ENCODE measurements around the gene C6.
A peak's percentile ranks its signal among the peaks of the same experiment; 100 is the strongest.
"Not testable (repeated sequence)": the region's sequence is repeated elsewhere in the genome, so short reads cannot be mapped to it uniquely, and the experiment has no call there.

Gene C6

GRCh38 chr5:41199660-41200059 is 13.7 kb downstream of the C6 start:
- no peak overlapping the region for H3K27ac ChIP-seq (ENCODE audit: low read length)
- no peaks in the 10 kb centered on the region for H3K27me3 ChIP-seq (ENCODE audit: low read depth, low read length)
- H3K36me3 ChIP-seq (ENCODE audit: control insufficient read depth in 1 of 2, insufficient read depth in 2 of 2, low read length in 2 of 2) = no peaks in the 10 kb centered on the region
- H3K4me3 ChIP-seq (ENCODE audit: low read depth in 1 of 2, low read length in 2 of 2) = no peak overlapping the region
- no peaks in the 10 kb centered on the region for H3K9me3 ChIP-seq (ENCODE audit: control insufficient read depth in 1 of 2, low read length in 2 of 2)
- H3K4me1 ChIP-seq (ENCODE audit: control insufficient read depth in 1 of 2, insufficient read depth in 2 of 2, low read length in 2 of 2) = no peaks in the 10 kb centered on the region

DNA sequence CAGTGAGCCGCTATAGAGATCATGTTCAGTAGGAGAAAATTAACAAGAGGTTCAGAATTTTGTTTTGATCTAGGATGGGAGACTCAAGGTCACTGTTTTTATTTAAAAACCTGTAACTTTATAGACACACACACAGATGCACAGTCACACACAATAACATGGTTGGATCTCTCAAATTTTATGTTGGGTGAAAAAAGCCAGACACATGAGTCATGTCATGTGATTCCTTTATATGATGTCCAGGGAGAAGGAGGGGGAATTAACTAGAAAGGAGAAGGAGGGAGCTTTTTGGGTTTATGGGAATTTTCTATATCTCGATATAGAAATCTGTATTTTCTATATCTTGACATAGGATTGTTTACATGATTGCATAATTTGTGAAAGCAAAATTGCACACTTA is 17.1 kb downstream of the C6 start:
- Histone ChIP-seq H3K4me3 (ENCODE audit: low read depth in 1 of 2, low read length in 2 of 2) (no peak overlapping the region), H3K27me3 (ENCODE audit: low read depth, low read length) (no peaks in the 10 kb centered on the region), H3K9me3 (ENCODE audit: control insufficient read depth in 1 of 2, low read length in 2 of 2) (no peaks in the 10 kb centered on the region), H3K4me1 (ENCODE audit: control insufficient read depth in 1 of 2, insufficient read depth in 2 of 2, low read length in 2 of 2) (no peaks in the 10 kb centered on the region), H3K36me3 (ENCODE audit: control insufficient read depth in 1 of 2, insufficient read depth in 2 of 2, low read length in 2 of 2) (no peaks in the 10 kb centered on the region), H3K27ac (ENCODE audit: low read length) (no peak overlapping the region)

- Histone ChIP-seq H3K4me1 (ENCODE audit: control insufficient read depth in 1 of 2, insufficient read depth in 2 of 2, low read length in 2 of 2) (no peaks in the 10 kb centered on the region), H3K36me3 (ENCODE audit: control insufficient read depth in 1 of 2, insufficient read depth in 2 of 2, low read length in 2 of 2) (no peaks in the 10 kb centered on the region), H3K27ac (ENCODE audit: low read length) (no peak overlapping the region), H3K27me3 (ENCODE audit: low read depth, low read length) (no peaks in the 10 kb centered on the region), H3K9me3 (ENCODE audit: control insufficient read depth in 1 of 2, low read length in 2 of 2) (no peaks in the 10 kb centered on the region), H3K4me3 (ENCODE audit: low read depth in 1 of 2, low read length in 2 of 2) (no peak overlapping the region)
Observed at GRCh38 chr5:41195228-41195627, 18.1 kb downstream of the C6 start.

DNA sequence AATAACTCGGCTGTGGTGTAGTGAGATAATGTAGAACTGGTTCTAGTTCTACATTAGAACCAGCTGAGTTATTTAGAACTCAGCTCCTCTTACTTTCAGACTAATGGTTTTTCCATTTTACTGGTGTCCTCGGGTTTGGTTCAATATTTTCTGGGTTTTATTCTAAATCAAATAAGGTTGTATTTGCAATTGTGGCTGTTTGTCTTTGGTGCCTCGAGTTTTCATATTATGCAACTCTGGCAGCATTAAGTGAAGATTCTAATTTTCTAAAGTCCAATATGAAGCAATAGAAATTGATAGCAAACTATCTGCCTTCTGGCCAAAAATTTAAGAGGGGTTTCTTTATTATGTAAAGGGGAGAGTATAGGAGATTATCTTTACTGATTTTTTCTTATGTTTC is 19.0 kb downstream of the C6 start:
- H3K9me3 ChIP-seq (ENCODE audit: control insufficient read depth in 1 of 2, low read length in 2 of 2) = no peaks in the 10 kb centered on the region
- H3K36me3 ChIP-seq (ENCODE audit: control insufficient read depth in 1 of 2, insufficient read depth in 2 of 2, low read length in 2 of 2) = no peaks in the 10 kb centered on the region
- H3K4me1 ChIP-seq (ENCODE audit: control insufficient read depth in 1 of 2, insufficient read depth in 2 of 2, low read length in 2 of 2) = no peaks in the 10 kb centered on the region
- H3K4me3 ChIP-seq (ENCODE audit: low read depth in 1 of 2, low read length in 2 of 2) = no peak overlapping the region
- H3K27me3 ChIP-seq (ENCODE audit: low read depth, low read length) = no peaks in the 10 kb centered on the region
- H3K27ac ChIP-seq (ENCODE audit: low read length) = peak overlapping the region; percentile 37

DNA sequence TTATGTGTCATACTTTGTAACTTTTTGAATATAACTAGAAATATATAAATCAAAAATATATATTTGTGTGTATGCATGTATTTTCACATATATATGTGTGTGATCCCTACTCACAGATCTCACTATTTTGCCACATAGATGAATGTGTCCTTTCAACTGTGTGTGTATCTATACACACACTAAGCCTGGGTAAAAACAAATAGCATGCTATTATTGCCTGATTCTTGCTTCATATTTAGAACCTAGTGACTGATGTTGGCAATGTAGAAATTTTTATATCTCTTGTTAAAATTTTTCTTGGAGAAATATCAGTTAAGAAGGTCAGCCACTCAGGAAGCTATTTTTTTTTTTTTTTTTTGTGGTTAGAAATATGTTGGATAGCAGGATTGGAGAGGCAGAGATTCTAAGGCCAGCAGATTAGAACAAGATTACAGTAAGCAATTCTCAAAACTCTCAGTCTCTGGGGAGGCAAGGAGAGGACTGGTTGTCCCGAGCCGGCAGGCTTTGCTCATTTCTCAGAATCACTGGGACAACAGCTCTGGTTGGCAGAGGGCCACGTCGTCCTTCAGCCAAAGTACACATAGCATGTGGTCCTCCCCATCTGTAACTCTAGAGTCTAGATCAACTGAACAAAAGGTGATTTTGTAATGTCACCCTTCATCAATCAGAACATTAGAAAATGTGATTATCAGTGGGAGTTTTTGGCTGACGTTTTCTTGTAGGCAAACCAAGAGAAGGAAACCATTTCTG is 19.7 kb downstream of the C6 start:
- H3K36me3 ChIP-seq (ENCODE audit: control insufficient read depth in 1 of 2, insufficient read depth in 2 of 2, low read length in 2 of 2) = no peaks in the 10 kb centered on the region
- no peaks in the 10 kb centered on the region for H3K4me1 ChIP-seq (ENCODE audit: control insufficient read depth in 1 of 2, insufficient read depth in 2 of 2, low read length in 2 of 2)
- H3K27me3 ChIP-seq (ENCODE audit: low read depth, low read length) = no peaks in the 10 kb centered on the region
- peak overlapping the region; percentile 54 for H3K27ac ChIP-seq (ENCODE audit: low read length)
- no peaks in the 10 kb centered on the region for H3K9me3 ChIP-seq (ENCODE audit: control insufficient read depth in 1 of 2, low read length in 2 of 2)
- H3K4me3 ChIP-seq (ENCODE audit: low read depth in 1 of 2, low read length in 2 of 2) = no peak overlapping the region

DNA sequence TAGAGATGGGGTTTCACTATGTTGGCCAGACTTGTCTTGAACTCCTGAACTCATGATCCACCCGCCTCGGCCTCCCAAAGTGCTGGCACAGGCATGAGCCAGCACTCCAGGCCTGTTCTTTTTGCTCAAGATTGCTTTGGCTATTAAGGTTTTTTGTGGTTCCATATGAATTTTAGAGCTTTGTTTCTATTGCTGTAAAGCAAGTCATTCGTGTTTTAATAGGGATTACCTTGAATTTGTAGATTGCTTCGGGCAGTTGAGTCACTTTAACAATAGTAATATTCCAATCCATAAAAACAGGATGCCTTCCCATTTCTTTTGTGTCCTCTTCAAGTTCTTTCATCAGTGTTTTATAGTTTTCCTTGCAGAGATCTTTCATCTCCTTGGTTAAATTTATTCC is 22.1 kb downstream of the C6 start:
- H3K27me3 ChIP-seq (ENCODE audit: low read depth, low read length) = no peaks in the 10 kb centered on the region
- no peak overlapping the region for H3K27ac ChIP-seq (ENCODE audit: low read length)
- no peaks in the 10 kb centered on the region for H3K36me3 ChIP-seq (ENCODE audit: control insufficient read depth in 1 of 2, insufficient read depth in 2 of 2, low read length in 2 of 2)
- no peak overlapping the region for H3K4me3 ChIP-seq (ENCODE audit: low read depth in 1 of 2, low read length in 2 of 2)
- no peaks in the 10 kb centered on the region for H3K4me1 ChIP-seq (ENCODE audit: control insufficient read depth in 1 of 2, insufficient read depth in 2 of 2, low read length in 2 of 2)
- H3K9me3 ChIP-seq (ENCODE audit: control insufficient read depth in 1 of 2, low read length in 2 of 2) = no peaks in the 10 kb centered on the region

DNA sequence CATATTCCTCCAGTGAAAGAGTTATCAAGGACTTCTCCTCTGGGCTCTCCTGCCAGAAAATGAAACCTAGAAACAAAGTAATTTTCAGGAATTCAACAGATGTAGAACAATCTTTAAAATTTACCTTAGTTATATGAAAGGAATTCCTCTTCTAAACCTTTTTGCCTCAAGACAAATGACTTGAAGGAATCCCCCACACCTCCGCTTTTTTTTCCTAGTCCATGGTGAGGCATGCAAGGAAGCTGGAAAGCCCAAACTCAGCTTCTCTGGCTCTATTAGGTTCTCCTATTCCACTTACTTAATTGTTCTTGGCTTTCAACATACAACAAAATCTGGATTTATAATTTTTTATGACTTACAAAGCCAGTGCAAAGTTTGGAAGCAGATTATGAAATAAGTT is 27.2 kb downstream of the C6 start:
- Histone ChIP-seq H3K36me3 (ENCODE audit: control insufficient read depth in 1 of 2, insufficient read depth in 2 of 2, low read length in 2 of 2) (no peaks in the 10 kb centered on the region), H3K4me3 (ENCODE audit: low read depth in 1 of 2, low read length in 2 of 2) (no peak overlapping the region), H3K9me3 (ENCODE audit: control insufficient read depth in 1 of 2, low read length in 2 of 2) (no peaks in the 10 kb centered on the region), H3K27me3 (ENCODE audit: low read depth, low read length) (no peaks in the 10 kb centered on the region), H3K4me1 (ENCODE audit: control insufficient read depth in 1 of 2, insufficient read depth in 2 of 2, low read length in 2 of 2) (peaks cover 0 to 6% of the 10 kb centered on the region in 2 donors), H3K27ac (ENCODE audit: low read length) (no peak overlapping the region)

GRCh38 chr5:41183331-41183730 is 30.0 kb downstream of the C6 start:
- H3K9me3 ChIP-seq (ENCODE audit: control insufficient read depth in 1 of 2, low read length in 2 of 2); H3K36me3 ChIP-seq (ENCODE audit: control insufficient read depth in 1 of 2, insufficient read depth in 2 of 2, low read length in 2 of 2); H3K27me3 ChIP-seq (ENCODE audit: low read depth, low read length); H3K4me1 ChIP-seq (ENCODE audit: control insufficient read depth in 1 of 2, insufficient read depth in 2 of 2, low read length in 2 of 2); H3K4me3 ChIP-seq (ENCODE audit: low read depth in 1 of 2, low read length in 2 of 2); H3K27ac ChIP-seq (ENCODE audit: low read length): not testable (repeated sequence)

GRCh38 chr5:41182666-41183065 is 30.7 kb downstream of the C6 start:
- Histone ChIP-seq H3K27ac (ENCODE audit: low read length) (no peak overlapping the region), H3K36me3 (ENCODE audit: control insufficient read depth in 1 of 2, insufficient read depth in 2 of 2, low read length in 2 of 2) (no peaks in the 10 kb centered on the region), H3K27me3 (ENCODE audit: low read depth, low read length) (no peaks in the 10 kb centered on the region), H3K9me3 (ENCODE audit: control insufficient read depth in 1 of 2, low read length in 2 of 2) (no peaks in the 10 kb centered on the region), H3K4me3 (ENCODE audit: low read depth in 1 of 2, low read length in 2 of 2) (no peak overlapping the region), H3K4me1 (ENCODE audit: control insufficient read depth in 1 of 2, insufficient read depth in 2 of 2, low read length in 2 of 2) (peaks cover 0 to 6% of the 10 kb centered on the region in 2 donors)

- no peaks in the 10 kb centered on the region for H3K27me3 ChIP-seq (ENCODE audit: low read depth, low read length)
- no peaks in the 10 kb centered on the region for H3K9me3 ChIP-seq (ENCODE audit: control insufficient read depth in 1 of 2, low read length in 2 of 2)
- no peaks in the 10 kb centered on the region for H3K36me3 ChIP-seq (ENCODE audit: control insufficient read depth in 1 of 2, insufficient read depth in 2 of 2, low read length in 2 of 2)
- no peak overlapping the region for H3K27ac ChIP-seq (ENCODE audit: low read length)
- H3K4me1 ChIP-seq (ENCODE audit: control insufficient read depth in 1 of 2, insufficient read depth in 2 of 2, low read length in 2 of 2) = peaks cover 0 to 6% of the 10 kb centered on the region in 2 donors
- no peak overlapping the region for H3K4me3 ChIP-seq (ENCODE audit: low read depth in 1 of 2, low read length in 2 of 2)
Observed at GRCh38 chr5:41181691-41182564, 31.4 kb downstream of the C6 start.

DNA sequence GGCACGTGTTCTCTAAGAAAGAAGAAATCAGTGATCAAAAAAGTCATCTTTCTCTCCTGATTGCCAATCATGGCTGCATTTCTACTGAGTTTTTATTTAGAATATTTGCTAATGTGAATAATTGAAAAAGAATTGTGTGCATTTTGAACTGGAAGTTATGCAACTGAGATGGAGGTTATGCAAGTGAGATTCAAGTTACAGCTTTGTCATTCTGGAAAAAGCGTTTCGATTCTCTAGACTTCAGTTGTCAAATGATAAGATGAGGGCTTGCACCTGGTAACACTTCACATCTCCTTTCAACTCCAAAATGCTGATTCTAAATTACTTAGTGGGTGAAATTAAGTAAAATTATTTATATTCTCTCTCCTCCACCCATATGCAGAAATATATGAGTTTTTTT is 36.4 kb downstream of the C6 start:
- H3K9me3 ChIP-seq (ENCODE audit: control insufficient read depth in 1 of 2, low read length in 2 of 2) = no peaks in the 10 kb centered on the region
- no peaks in the 10 kb centered on the region for H3K27me3 ChIP-seq (ENCODE audit: low read depth, low read length)
- no peaks in the 10 kb centered on the region for H3K36me3 ChIP-seq (ENCODE audit: control insufficient read depth in 1 of 2, insufficient read depth in 2 of 2, low read length in 2 of 2)
- no peak overlapping the region for H3K4me3 ChIP-seq (ENCODE audit: low read depth in 1 of 2, low read length in 2 of 2)
- peaks cover 0 to 5% of the 10 kb centered on the region in 2 donors for H3K4me1 ChIP-seq (ENCODE audit: control insufficient read depth in 1 of 2, insufficient read depth in 2 of 2, low read length in 2 of 2)
- H3K27ac ChIP-seq (ENCODE audit: low read length) = no peak overlapping the region
